ENCODE data around the gene SMS.

DNA sequence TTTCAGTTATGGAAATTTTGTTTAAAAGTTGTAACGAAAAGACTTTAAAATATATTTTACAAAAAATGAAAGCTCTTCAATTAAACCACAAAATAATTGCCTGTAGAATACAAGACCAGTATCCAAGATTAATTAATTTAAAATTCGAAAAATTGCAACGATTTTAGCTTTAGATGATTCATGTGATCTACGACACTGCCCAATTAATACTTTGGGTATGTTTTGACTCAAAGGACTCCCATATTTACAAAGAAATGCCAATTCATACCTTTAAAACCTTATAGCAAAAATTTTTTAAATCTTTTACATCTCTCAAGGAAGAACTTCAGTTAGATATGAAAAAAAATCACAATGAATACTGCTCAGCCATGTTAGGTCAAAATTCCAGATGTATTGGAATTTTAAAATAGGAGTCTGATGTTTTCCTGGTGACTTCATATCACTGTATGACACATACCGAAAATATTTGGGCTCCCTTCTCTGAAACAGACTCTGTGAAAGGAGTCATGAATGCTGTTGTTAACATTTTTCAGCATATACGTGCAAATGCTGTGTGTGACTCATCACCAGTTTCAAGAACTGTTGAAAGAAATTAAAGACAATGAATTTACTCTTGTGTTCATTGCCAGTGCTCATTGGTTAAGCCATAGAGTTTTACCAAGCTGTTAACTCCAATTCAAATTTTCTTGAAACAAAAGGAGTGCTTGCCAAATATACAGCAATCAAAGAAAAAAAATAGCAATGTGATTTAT lies 13.8 kb upstream of the SMS start:
- no peak for TF ChIP-seq POLR2A (IDR thresholded peaks at IDR 0.05)
- TF ChIP-seq, protein P1, sequence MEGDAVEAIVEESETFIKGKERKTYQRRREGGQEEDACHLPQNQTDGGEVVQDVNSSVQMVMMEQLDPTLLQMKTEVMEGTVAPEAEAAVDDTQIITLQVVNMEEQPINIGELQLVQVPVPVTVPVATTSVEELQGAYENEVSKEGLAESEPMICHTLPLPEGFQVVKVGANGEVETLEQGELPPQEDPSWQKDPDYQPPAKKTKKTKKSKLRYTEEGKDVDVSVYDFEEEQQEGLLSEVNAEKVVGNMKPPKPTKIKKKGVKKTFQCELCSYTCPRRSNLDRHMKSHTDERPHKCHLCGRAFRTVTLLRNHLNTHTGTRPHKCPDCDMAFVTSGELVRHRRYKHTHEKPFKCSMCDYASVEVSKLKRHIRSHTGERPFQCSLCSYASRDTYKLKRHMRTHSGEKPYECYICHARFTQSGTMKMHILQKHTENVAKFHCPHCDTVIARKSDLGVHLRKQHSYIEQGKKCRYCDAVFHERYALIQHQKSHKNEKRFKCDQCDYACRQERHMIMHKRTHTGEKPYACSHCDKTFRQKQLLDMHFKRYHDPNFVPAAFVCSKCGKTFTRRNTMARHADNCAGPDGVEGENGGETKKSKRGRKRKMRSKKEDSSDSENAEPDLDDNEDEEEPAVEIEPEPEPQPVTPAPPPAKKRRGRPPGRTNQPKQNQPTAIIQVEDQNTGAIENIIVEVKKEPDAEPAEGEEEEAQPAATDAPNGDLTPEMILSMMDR (IDR thresholded peaks at IDR 0.05): no peak

All from heart left ventricle (tissue), 13 donors.